ENCODE data around the gene ZFP3.

DNA sequence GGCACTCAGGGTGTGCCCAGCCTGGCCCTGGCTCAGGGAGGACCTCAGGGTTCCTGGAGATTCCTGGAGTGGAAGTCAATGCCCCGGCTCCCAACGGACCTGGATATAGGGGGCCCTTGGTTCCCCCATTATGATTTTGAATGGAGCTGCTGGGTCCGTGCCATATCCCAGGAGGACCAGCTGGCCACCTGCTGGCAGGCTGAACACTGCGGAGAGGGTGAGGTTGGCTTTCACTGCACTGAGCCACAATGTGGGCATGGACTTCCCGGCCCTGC is 61.1 kb downstream of the ZFP3 start:
- TF ChIP-seq EZH2 (IDR thresholded peaks at IDR 0.05; ENCODE audit: low read length, missing control alignments), result no peak
- TF ChIP-seq, protein P1, sequence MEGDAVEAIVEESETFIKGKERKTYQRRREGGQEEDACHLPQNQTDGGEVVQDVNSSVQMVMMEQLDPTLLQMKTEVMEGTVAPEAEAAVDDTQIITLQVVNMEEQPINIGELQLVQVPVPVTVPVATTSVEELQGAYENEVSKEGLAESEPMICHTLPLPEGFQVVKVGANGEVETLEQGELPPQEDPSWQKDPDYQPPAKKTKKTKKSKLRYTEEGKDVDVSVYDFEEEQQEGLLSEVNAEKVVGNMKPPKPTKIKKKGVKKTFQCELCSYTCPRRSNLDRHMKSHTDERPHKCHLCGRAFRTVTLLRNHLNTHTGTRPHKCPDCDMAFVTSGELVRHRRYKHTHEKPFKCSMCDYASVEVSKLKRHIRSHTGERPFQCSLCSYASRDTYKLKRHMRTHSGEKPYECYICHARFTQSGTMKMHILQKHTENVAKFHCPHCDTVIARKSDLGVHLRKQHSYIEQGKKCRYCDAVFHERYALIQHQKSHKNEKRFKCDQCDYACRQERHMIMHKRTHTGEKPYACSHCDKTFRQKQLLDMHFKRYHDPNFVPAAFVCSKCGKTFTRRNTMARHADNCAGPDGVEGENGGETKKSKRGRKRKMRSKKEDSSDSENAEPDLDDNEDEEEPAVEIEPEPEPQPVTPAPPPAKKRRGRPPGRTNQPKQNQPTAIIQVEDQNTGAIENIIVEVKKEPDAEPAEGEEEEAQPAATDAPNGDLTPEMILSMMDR (conservative IDR thresholded peaks at IDR 0.05 in 1 of 2, IDR thresholded peaks at IDR 0.05 in 1 of 2; ENCODE audit: low read depth in 1 of 2, low read length in 2 of 2), result no peak
